OCI-LY7 (cell line): ENCODE measurements around the gene BMP5.

Source experiments
- CTCF ChIP-seq: fragments of 200-600 bp; sonication (generic); conservative IDR thresholded peaks from 2 replicates; pipeline ENCODE4 v1.5.1; 2014; ENCODE audit warnings: mild to moderate bottlenecking, antibody characterized with exemption, low read length, moderate library complexity, mixed read lengths
- EZH2phosphoT487 ChIP-seq: fragments of 200-600 bp; sonication (generic); IDR thresholded peaks from 2 replicates; pipeline ENCODE4 v1.6.1; 2018; ENCODE audit warnings: low read depth, borderline replicate concordance, mild to moderate bottlenecking, mixed run types, antibody characterized with exemption, low read length, moderate library complexity, mixed read lengths

- TF ChIP-seq CTCF (no peak), EZH2phosphoT487 (no peak)
These were observed 38.9 kb downstream of the BMP5 start for GRCh38 chr6:55836481-55836880.
